ENCODE measurements around the gene C16orf90. TPM values are rescaled to one million over a fixed set of nuclear protein-coding genes. Genes with fewer than 3 reads are reported as not detected.

Gene C16orf90
- total and polyA plus RNA-seq, 7 donors = not detected

DNA sequence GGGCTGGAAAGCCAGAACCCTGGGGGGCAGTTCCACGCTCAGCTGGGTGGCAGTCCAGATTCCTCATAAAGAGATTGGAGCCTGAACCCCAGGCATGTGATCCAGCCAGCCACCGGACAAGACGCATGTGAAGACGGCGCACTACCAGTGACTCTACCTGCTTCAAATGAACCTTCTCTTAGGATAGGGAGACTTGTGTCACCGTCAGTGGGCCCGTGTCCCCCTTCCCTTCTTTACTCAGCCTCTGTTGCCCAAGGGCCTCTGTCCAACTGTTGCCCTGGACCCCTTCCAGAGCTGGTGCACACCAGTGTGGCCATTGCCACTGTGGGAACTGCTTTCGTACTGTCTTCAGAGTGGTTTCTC is 23.7 kb upstream of the C16orf90 start:
- no peaks in the 10 kb centered on the region for H3K9me3 ChIP-seq
- H3K4me1 ChIP-seq = no peaks in the 10 kb centered on the region
- ATAC-seq (no peak), DNase-seq (no peak)
- H3K27me3 ChIP-seq (ENCODE audit: insufficient read depth in 3 of 3, low read length in 2 of 3) = no peaks in the 10 kb centered on the region
- no peak overlapping the region for H3K4me3 ChIP-seq
- intact Hi-C loops (cut with DNase I) = no loop called here
- H3K27ac ChIP-seq = no peak overlapping the region
- WGBS, 3 donors = 91 to 95% (median 93%) methylated on average over 8 of the region's 8 CpGs
- TF ChIP-seq, protein P1, sequence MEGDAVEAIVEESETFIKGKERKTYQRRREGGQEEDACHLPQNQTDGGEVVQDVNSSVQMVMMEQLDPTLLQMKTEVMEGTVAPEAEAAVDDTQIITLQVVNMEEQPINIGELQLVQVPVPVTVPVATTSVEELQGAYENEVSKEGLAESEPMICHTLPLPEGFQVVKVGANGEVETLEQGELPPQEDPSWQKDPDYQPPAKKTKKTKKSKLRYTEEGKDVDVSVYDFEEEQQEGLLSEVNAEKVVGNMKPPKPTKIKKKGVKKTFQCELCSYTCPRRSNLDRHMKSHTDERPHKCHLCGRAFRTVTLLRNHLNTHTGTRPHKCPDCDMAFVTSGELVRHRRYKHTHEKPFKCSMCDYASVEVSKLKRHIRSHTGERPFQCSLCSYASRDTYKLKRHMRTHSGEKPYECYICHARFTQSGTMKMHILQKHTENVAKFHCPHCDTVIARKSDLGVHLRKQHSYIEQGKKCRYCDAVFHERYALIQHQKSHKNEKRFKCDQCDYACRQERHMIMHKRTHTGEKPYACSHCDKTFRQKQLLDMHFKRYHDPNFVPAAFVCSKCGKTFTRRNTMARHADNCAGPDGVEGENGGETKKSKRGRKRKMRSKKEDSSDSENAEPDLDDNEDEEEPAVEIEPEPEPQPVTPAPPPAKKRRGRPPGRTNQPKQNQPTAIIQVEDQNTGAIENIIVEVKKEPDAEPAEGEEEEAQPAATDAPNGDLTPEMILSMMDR (IDR thresholded peaks at IDR 0.05) = no peak
- peaks cover 2 to 90% of the 10 kb centered on the region in 2 donors for H3K36me3 ChIP-seq (ENCODE audit: insufficient read depth in 1 of 2, low read depth in 1 of 2)

DNA sequence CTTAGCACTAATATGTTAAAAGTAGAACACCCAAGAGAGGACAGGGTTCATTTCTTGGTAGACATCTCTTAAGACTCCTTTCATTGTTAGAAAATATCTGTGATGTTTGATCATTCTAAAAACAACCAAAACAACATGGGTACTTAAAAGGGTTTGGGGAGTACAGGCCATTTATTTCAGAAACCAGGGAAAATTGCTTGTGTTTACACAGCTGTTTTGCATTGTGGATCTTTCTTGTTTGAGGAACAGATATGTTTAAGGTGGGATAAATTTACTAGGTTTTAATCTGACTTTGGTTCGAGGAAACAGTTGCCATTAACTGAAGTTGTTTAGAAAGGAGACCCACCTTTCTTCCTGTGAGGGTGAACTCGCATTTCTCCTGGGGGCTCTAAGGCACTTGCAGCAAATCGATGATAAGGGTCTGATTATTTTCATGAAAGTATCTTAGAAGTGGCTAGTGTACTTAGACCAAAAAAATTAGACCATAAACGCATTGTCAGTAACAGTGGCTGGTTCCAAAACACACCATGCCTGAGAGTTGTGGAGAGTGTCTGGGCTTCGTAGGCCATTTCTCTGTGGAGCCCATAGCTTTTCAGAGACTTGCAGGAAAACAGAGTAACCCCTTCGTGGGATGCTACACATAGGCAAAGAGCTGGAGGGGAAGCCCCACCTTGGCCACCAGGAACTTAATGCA is 23.1 kb upstream of the C16orf90 start:
- Histone ChIP-seq H3K4me1 (no peaks in the 10 kb centered on the region), H3K9me3 (no peaks in the 10 kb centered on the region), H3K27ac (no peak overlapping the region), H3K4me3 (no peak overlapping the region), H3K36me3 (ENCODE audit: insufficient read depth in 1 of 2, low read depth in 1 of 2) (peaks cover 2 to 90% of the 10 kb centered on the region in 2 donors), H3K27me3 (ENCODE audit: insufficient read depth in 3 of 3, low read length in 2 of 3) (no peaks in the 10 kb centered on the region)
- ATAC-seq (no peak), DNase-seq (no peak)
- WGBS, 3 donors = 82 to 86% (median 84%) methylated on average over 6 of the region's 6 CpGs
- intact Hi-C loops (cut with DNase I) = no loop called here
- TF ChIP-seq, protein P1 (IDR thresholded peaks at IDR 0.05) = no peak

DNA sequence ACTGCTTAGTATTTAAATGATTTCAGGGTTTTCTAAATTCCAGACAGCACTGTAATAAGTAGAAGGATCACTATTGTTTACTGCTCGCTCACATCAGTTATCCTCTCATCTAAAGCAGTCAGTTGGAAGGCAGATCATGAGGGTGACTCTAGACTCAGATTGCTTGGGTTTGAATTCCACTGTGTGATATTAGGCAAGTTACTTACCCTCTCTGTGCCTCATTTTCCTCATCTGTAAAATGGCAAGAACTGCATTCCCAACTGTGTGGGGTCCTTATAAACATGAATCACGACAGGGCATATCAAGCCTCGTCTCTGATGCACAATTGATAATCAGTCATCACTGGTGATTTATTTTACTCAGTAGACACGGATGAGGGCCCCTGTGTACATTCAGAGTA is 20.6 kb upstream of the C16orf90 start:
- H3K9me3 ChIP-seq = no peaks in the 10 kb centered on the region
- no peak overlapping the region for H3K4me3 ChIP-seq
- TF ChIP-seq, protein P1 (IDR thresholded peaks at IDR 0.05) = no peak
- intact Hi-C loops (cut with DNase I) = no loop called here
- no peaks in the 10 kb centered on the region for H3K4me1 ChIP-seq
- H3K27me3 ChIP-seq (ENCODE audit: insufficient read depth in 3 of 3, low read length in 2 of 3) = no peaks in the 10 kb centered on the region
- 92 to 95% (median 93%) methylated on average over 4 of the region's 4 CpGs for WGBS, 3 donors
- H3K27ac ChIP-seq = no peak overlapping the region
- peaks cover 2 to 100% of the 10 kb centered on the region in 2 donors for H3K36me3 ChIP-seq (ENCODE audit: insufficient read depth in 1 of 2, low read depth in 1 of 2)
- no peak for ATAC-seq
- no peak for DNase-seq

DNA sequence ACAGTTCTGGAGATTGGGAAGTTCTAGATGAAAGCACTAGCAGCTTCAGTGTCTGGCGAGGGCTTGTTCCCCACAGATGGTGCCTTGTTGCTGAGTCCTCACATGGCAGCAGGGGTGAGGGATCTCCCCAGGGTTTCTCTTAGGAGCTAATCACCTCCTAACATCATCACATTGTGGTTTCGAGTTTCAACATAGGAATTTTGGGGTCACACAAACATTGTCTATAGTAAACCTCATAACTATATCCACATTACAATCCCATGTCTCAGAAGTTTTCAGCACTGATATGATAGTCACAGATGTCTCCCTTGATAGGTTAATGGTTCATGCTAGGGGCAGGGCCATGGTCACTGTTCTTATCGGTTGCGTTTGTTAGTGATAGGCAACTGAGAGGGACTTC is 19.3 kb upstream of the C16orf90 start:
- Histone ChIP-seq H3K27me3 (ENCODE audit: insufficient read depth in 3 of 3, low read length in 2 of 3) (no peaks in the 10 kb centered on the region), H3K27ac (no peak overlapping the region), H3K9me3 (no peaks in the 10 kb centered on the region), H3K4me3 (no peak overlapping the region), H3K36me3 (ENCODE audit: insufficient read depth in 1 of 2, low read depth in 1 of 2) (peaks cover 2 to 100% of the 10 kb centered on the region in 2 donors), H3K4me1 (no peaks in the 10 kb centered on the region)
- no peak for DNase-seq
- no peak for ATAC-seq
- 96 to 97% (median 96%) methylated on average over 4 of the region's 4 CpGs for WGBS, 3 donors
- TF ChIP-seq, protein P1 (IDR thresholded peaks at IDR 0.05) = no peak
- intact Hi-C loops (cut with DNase I) = no loop called here

Data from psoas muscle (tissue), 8 donors.